ENCODE data around the gene ATP2B2. TPM values are rescaled to one million over a fixed set of nuclear protein-coding genes. Genes with fewer than 3 reads are reported as not detected.
"Not testable (repeated sequence)": the region's sequence is repeated elsewhere in the genome, so short reads cannot be mapped to it uniquely, and the experiment has no call there.

Gene ATP2B2
- total RNA-seq, 2 donors from 2014 or later: 0.06 TPM; not detected in 1

DNA sequence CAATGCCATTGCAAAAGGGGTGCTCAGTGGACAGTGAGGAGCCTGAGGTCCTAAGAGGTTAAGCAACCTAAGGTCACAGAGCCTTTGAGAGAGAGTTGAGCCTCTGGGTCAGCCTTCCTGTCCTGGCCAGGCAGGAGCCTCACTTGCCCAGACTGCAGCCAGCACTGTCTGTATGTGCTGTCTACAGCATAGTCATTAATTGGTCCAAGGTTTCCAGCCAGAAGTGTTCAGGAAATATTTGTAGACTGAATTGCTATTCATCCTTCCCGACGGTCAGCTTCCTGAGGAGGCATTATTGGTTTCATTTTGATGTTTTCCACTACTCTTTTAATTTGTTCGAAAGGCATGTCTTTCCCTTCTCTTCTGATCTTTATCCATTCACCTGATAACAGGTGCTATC, 192.5 kb downstream of the ATP2B2 start:
- no peak for ATAC-seq
- intact Hi-C loops (cut with DNase I, micrococcal nuclease): no loop called here
- no peak for DNase-seq

GRCh38 chr3:10312391-10312790, 193.0 kb downstream of the ATP2B2 start:
- DNase-seq (no peak), ATAC-seq (no peak)
- intact Hi-C loops (cut with DNase I, micrococcal nuclease): no loop called here

DNA sequence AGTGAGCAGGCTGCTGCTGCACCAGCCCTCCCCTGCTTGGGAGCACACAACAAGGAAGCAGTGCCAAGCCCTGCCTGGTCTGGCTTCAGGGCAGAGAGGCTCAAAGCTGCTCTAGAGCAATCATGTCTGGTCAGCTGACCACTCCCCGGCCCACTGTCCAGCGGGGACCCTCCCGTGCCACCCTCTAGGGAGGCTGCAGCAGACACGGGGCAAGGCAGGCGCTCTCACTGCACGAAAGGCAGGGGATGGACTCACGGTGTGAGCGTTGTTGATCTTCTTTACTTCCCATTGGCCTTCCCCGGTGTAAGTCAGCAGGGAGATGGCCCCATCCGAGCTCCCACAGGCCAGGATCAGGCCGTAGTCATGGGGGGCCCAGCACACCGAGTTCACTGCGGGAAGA, 193.7 kb downstream of the ATP2B2 start:
- no peak for DNase-seq
- intact Hi-C loops (cut with DNase I, micrococcal nuclease): no loop called here
- ATAC-seq: no peak

DNA sequence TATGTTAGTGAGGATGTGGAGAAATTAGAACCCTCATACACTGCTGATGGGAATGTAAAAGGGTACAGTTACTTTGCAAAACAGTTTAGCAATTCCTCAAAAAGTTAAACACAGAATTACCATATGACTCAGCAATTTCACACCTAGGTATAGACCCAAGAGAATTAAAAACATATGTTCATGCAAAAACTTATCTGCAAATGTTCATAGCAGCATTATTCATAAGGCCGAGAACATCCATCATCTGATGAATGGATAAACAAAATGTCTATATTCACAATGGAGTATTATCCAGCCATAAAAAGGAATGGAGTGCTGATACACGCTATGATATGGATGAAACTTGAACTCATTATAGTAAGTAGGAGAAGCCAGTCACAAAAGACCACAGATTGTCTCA, 194.8 kb downstream of the ATP2B2 start:
- intact Hi-C loops (cut with DNase I, micrococcal nuclease): no loop called here
- ATAC-seq (no peak), DNase-seq (no peak)

DNA sequence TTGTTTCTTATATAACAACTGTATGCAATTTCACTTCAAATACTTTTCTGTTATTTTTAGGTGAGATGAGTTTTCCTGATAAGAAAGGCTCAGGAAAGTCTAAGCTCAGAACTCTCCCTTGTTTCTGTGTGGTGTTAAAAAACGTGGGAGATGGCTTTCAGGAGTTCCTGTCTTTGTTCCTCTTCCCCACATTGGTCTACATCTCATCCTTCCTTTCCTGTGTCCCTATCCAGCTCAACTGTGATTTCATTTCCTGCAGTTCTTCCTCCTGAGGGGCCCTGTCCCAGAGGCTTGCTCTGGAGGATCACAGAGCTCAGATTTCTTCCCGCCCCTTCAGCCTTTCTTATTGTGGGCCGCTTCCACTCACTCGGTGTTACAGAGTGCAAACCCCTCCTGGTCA, 195.7 kb downstream of the ATP2B2 start:
- DNase-seq (no peak), ATAC-seq (no peak)
- intact Hi-C loops (cut with DNase I, micrococcal nuclease): no loop called here

DNA sequence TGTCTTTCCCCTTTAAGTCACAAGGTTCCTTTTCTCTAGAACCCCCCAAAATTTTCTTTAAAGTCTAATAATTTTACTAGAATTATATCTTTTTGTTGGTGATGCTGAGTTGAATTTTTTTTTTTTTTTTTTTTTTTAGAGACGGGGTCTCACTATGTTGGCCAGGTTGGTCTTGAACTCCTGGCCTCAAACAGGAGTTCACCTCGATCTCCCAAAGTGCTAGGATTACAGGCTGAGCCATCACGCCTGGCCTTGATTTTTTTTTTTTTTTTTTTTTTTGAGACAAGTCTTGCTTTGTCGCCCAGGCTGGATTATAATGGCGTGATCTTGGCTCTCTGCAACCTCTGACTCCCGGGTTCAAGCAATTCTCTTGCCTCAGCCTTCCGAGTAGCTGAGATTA, 196.7 kb downstream of the ATP2B2 start:
- DNase-seq (no peak), ATAC-seq (no peak)
- intact Hi-C loops (cut with DNase I, micrococcal nuclease): no loop called here

DNA sequence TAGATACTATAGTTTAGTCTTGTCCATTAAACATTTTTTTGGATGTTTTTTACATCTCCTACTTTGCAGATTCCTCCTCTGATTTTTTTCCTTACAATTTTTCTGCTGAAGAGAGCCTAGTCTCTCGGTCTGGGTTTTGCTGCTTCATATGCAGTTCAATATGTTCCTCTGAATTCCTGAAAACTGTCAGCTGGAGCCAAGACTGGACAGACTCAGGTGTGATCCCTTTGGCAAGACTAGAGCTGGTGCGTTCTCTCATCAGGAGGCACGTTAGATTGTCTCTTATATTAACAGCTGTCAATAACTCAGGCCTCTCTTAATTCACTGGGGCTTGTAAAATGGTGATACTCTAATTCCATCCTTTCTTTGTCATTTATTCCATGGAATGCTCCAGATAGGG, 199.2 kb downstream of the ATP2B2 start:
- ATAC-seq (no peak), DNase-seq (no peak)
- intact Hi-C loops (cut with DNase I, micrococcal nuclease): no loop called here

- ATAC-seq: no peak
- intact Hi-C loops (cut with DNase I, micrococcal nuclease): no loop called here
- no peak for DNase-seq
Measured at GRCh38 chr3:10305331-10305902, 200.0 kb downstream of the ATP2B2 start.

- DNase-seq (no peak), ATAC-seq (no peak)
- intact Hi-C loops (cut with DNase I, micrococcal nuclease): no loop called here
Measured at GRCh38 chr3:10304905-10305304, 200.5 kb downstream of the ATP2B2 start.

DNA sequence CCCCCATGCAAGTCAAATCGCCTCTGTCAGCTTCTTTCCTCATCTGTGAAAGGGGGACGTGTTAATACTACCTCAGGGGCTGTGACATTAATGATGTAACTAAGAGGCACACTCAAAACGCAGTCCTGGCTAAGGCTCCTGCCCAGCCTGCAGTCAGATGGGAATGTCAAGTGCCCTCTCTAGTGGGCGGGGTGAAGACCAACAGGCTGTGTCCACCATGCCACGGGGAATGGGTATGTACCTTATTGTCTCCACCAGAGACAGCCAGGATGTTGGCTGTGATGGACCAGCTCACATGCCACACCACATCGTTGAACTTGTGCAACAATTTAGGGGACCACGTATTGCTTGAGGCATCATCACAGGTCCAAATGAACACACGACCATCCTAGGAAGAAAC, 201.6 kb downstream of the ATP2B2 start:
- no peak for ATAC-seq
- intact Hi-C loops (cut with DNase I, micrococcal nuclease): no loop called here
- no peak for DNase-seq

GRCh38 chr3:10303105-10303504, 202.3 kb downstream of the ATP2B2 start:
- intact Hi-C loops (cut with DNase I, micrococcal nuclease): no loop called here
- DNase-seq: no peak
- ATAC-seq: no peak

- intact Hi-C loops (cut with DNase I, micrococcal nuclease): no loop called here
- DNase-seq (no peak), ATAC-seq (peak; percentile 4)
Measured at GRCh38 chr3:10300087-10300486, 205.3 kb downstream of the ATP2B2 start.

DNA sequence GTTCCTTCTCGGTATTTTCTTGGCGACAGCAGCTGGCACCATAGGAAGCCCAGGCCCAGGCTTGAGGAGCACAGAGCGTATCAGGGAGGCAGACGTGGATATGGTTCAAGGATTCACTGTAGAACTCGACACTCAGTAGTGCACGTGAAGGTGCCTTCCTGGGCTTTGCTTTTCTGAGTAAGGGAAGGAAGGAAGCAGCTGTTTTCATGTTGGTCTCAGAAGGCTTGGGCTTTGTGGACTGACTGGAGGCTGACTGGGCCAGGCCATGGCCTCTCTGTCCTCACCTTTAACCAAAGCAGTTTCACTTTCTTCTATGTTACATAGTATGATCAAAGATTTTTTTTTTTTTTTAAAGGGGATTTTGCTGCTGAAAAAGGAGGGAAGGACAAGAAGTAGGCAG, 205.7 kb downstream of the ATP2B2 start:
- ATAC-seq (no peak), DNase-seq (no peak)
- intact Hi-C loops (cut with DNase I, micrococcal nuclease): no loop called here

DNA sequence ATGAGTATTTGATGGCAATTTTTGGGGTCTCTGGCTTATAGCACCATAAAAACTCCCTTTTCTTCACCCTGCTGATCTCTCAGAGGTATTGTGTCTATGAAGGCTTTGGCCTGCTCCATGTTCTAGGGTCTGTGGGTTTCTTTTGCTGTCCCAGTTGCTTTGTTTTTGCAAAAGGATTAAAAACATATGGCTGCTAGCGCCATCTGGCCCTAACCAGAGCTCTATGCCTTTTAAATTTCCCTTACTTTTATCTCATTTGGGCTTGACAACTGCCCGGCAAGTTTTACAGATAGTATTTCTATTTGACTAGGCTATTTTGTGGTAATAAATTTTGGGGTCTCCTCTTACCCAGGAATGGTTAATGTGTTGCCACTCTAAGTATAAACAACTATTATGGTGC, 206.2 kb downstream of the ATP2B2 start:
- no peak for ATAC-seq
- DNase-seq: no peak
- intact Hi-C loops (cut with DNase I, micrococcal nuclease): no loop called here

GRCh38 chr3:10298064-10298463, 207.3 kb downstream of the ATP2B2 start:
- DNase-seq; ATAC-seq; intact Hi-C loops (cut with DNase I, micrococcal nuclease): not testable (repeated sequence)

- DNase-seq (no peak), ATAC-seq (no peak)
- intact Hi-C loops (cut with DNase I, micrococcal nuclease): no loop called here
Measured at GRCh38 chr3:10294030-10294586, 211.3 kb downstream of the ATP2B2 start.

DNA sequence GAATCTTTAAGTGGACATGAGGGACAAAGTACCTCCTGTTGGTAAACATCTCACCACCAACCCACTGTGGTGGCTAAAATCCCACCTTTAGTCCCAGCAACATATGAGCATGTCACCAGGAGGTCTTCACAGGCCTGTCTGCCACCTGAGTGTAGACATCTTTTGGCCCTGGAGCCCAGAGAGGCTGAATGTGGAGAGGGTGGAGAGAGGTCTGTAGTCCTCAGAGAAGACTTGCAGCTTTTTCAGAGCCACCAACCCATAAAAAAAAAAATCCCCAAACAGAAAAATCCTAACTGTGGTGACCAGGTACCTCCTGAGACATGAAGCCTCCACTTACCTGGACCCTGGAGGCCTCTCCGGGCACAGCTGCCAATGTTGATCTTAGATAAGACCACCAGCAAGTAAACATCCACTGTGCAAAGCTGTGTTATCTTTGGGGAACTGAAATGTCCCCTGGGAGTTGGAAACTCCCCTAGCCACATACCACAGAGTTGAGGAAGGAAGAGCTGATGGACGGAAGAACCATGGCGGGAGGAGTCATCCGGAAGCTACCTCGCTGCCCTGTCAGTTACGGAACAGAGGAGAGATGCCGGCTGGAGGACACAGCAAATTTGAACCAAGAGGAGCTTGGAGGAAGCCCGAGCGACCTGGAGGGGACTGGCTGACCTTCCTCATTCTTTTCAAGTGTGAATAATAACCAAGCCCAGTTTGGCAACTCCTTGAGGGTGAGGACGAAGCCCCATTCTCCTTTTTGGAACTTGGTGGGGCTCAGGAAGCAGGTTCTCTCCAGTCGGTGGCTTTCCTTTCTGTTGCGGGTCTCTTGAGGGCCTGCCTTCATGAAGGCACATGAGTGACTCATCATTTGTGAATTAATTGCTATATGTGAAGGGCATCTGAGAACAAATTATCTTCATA, 212.6 kb downstream of the ATP2B2 start, which contains the start of gene GHRL:
Gene GHRL, minus strand, starts transcription at position 443 of the 915 bp plus-strand sequence. CDS start 2,767 bp downstream, outside the sequence.
- intact Hi-C loops (cut with DNase I, micrococcal nuclease): no loop called here
- no peak for ATAC-seq
- DNase-seq: no peak

- intact Hi-C loops (cut with DNase I, micrococcal nuclease): no loop called here
- no peak for ATAC-seq
- DNase-seq: no peak
Measured at GRCh38 chr3:10291641-10292040, 213.7 kb downstream of the ATP2B2 start.

DNA sequence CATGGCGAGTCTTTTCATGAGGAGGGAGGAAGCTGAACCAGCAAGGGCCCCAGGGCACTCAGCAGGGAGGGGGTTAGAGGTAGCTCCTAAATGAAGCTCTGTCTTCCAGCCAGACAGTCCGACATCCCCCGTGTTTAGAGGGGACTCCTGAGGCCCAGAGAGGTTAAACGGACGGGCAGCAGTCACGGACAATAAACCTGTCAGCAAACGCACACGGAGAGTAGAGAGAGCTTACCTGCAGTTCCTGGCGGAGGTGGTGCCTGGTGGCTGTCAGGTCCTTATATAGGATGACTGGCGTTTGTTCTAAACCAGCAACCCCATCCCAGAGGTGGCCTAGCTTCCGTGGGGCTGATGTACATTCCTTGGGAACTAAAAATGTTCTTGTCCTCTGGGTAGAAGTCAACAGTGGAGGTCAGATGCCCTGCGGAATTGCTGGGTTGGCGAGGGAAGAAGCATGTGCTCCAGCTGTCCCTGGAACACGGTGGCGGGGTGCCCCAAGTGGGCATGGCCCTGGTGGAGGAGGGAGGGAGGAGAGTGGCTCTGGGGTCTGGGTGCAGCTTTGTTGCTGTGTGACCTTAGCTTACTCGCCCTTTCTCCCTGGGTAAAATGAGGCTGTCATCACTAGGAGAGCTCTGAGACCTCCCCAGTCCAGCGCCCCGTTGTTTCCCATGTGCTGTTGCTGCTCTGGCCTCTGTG, 214.8 kb downstream of the ATP2B2 start:
- intact Hi-C loops (cut with DNase I, micrococcal nuclease): no loop called here
- DNase-seq (no peak), ATAC-seq (no peak)

All from left colon (tissue), 2 donors.